ENCODE results near the gene GLG1. TPM values are rescaled to one million over a fixed set of nuclear protein-coding genes. Genes with fewer than 3 reads are reported as not detected.

GLG1 gene
- polyA plus RNA-seq, 1 donor, result 97.1 TPM

GRCh38 chr16:74472540-74472939 lies 134.4 kb downstream of the GLG1 start:
- DNase-seq (ENCODE audit: low read depth), result no peak

- no peak for DNase-seq (ENCODE audit: low read depth)
Measured at GRCh38 chr16:74472010-74472409, 134.9 kb downstream of the GLG1 start.

GRCh38 chr16:74469946-74470478 lies 136.9 kb downstream of the GLG1 start:
- DNase-seq (ENCODE audit: low read depth), result no peak

GRCh38 chr16:74468807-74469525 lies 137.9 kb downstream of the GLG1 start:
- DNase-seq (ENCODE audit: low read depth), result no peak

GRCh38 chr16:74466872-74467271 lies 140.0 kb downstream of the GLG1 start:
- DNase-seq (ENCODE audit: low read depth), result no peak

- DNase-seq (ENCODE audit: low read depth), result no peak
Measured at GRCh38 chr16:74465851-74466685, 140.8 kb downstream of the GLG1 start.

GRCh38 chr16:74465281-74465680 lies 141.6 kb downstream of the GLG1 start:
- no peak for DNase-seq (ENCODE audit: low read depth)

- no peak for DNase-seq (ENCODE audit: low read depth)
Measured at GRCh38 chr16:74463888-74464287, 143.0 kb downstream of the GLG1 start.

- DNase-seq (ENCODE audit: low read depth), result no peak
Measured at GRCh38 chr16:74462361-74462760, 144.6 kb downstream of the GLG1 start.

- no peak for DNase-seq (ENCODE audit: low read depth)
Measured at GRCh38 chr16:74461826-74462225, 145.1 kb downstream of the GLG1 start.

GRCh38 chr16:74460542-74460941 lies 146.4 kb downstream of the GLG1 start:
- no peak for DNase-seq (ENCODE audit: low read depth)

GRCh38 chr16:74456290-74456625 lies 150.7 kb downstream of the GLG1 start:
- DNase-seq (ENCODE audit: low read depth), result no peak

GRCh38 chr16:74455619-74456289 lies 151.2 kb downstream of the GLG1 start:
- no peak for DNase-seq (ENCODE audit: low read depth)

- no peak for DNase-seq (ENCODE audit: low read depth)
Measured at GRCh38 chr16:74455213-74455612, 151.7 kb downstream of the GLG1 start.

GRCh38 chr16:74451951-74452758 lies 154.8 kb downstream of the GLG1 start:
- no peak for DNase-seq (ENCODE audit: low read depth)

GRCh38 chr16:74450967-74451760 lies 155.8 kb downstream of the GLG1 start:
- no peak for DNase-seq (ENCODE audit: low read depth)

- no peak for DNase-seq (ENCODE audit: low read depth)
Measured at GRCh38 chr16:74450236-74450635, 156.7 kb downstream of the GLG1 start.

GRCh38 chr16:74449470-74449869 lies 157.4 kb downstream of the GLG1 start:
- no peak for DNase-seq (ENCODE audit: low read depth)

- no peak for DNase-seq (ENCODE audit: low read depth)
Measured at GRCh38 chr16:74448990-74449389, 157.9 kb downstream of the GLG1 start.

- no peak for DNase-seq (ENCODE audit: low read depth)
Measured at GRCh38 chr16:74447578-74447977, 159.3 kb downstream of the GLG1 start.

- DNase-seq (ENCODE audit: low read depth), result no peak
Measured at GRCh38 chr16:74446866-74447265, 160.0 kb downstream of the GLG1 start.

Measured in forelimb muscle (tissue), 1 donor.